ENCODE results near the gene REC114. TPM values are rescaled to one million over a fixed set of nuclear protein-coding genes. Genes with fewer than 3 reads are reported as not detected.
"Not testable (repeated sequence)": the region's sequence is repeated elsewhere in the genome, so short reads cannot be mapped to it uniquely, and the experiment has no call there.

Gene REC114
- total RNA-seq, 1 experiment from 2014 or later = not detected

DNA sequence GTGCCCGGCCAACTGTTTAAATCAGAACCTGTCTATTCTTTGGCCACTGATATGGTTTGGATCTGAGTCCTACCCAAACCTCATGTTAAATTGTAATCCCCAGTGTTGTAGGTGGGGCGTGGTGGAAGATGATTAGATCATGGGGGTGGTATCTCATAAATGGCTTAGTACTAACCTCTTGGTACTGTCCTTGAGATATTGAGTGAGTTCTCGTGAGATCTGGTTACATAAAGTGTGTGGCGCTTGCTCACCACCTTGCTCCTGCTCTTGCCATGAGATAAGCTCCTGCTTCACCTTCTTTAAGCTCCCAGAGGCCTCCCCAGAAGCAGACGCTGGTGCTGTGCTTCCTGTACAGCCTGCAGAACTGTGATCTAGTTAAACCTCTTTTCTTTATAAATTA is 42.4 kb downstream of the REC114 start (continued):
- TF ChIP-seq CBX3 (IDR thresholded peaks at IDR 0.05; ENCODE audit: low read depth) (no peak), ZBTB33 (IDR thresholded peaks at IDR 0.05; ENCODE audit: extremely low read depth, insufficient replicate concordance, low read length) (no peak), FOSL1 (IDR thresholded peaks at IDR 0.05; ENCODE audit: low read depth) (no peak), SP1 (IDR thresholded peaks at IDR 0.05; ENCODE audit: low read depth) (no peak), EGR1 (IDR thresholded peaks at IDR 0.05; ENCODE audit: low read depth) (no peak), EZH2phosphoT487 (IDR thresholded peaks at IDR 0.05; ENCODE audit: borderline replicate concordance) (no peak), YY1 (IDR thresholded peaks at IDR 0.05; ENCODE audit: extremely low read depth, insufficient replicate concordance, low read depth, low read length) (no peak)
- TF ChIP-seq, protein P1, sequence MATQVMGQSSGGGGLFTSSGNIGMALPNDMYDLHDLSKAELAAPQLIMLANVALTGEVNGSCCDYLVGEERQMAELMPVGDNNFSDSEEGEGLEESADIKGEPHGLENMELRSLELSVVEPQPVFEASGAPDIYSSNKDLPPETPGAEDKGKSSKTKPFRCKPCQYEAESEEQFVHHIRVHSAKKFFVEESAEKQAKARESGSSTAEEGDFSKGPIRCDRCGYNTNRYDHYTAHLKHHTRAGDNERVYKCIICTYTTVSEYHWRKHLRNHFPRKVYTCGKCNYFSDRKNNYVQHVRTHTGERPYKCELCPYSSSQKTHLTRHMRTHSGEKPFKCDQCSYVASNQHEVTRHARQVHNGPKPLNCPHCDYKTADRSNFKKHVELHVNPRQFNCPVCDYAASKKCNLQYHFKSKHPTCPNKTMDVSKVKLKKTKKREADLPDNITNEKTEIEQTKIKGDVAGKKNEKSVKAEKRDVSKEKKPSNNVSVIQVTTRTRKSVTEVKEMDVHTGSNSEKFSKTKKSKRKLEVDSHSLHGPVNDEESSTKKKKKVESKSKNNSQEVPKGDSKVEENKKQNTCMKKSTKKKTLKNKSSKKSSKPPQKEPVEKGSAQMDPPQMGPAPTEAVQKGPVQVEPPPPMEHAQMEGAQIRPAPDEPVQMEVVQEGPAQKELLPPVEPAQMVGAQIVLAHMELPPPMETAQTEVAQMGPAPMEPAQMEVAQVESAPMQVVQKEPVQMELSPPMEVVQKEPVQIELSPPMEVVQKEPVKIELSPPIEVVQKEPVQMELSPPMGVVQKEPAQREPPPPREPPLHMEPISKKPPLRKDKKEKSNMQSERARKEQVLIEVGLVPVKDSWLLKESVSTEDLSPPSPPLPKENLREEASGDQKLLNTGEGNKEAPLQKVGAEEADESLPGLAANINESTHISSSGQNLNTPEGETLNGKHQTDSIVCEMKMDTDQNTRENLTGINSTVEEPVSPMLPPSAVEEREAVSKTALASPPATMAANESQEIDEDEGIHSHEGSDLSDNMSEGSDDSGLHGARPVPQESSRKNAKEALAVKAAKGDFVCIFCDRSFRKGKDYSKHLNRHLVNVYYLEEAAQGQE (IDR thresholded peaks at IDR 0.05; ENCODE audit: low read depth) = no peak

GRCh38 chr15:73485885-73486284 is 42.9 kb downstream of the REC114 start:
- intact Hi-C loops (cut with micrococcal nuclease); CTCF ChIA-PET; H3K79me2 ChIP-seq (ENCODE audit: insufficient read depth, low read length); POLR2A ChIA-PET; H3K4me1 ChIP-seq (ENCODE audit: control insufficient read depth in 1 of 2, insufficient read depth in 2 of 2, low read length in 2 of 2); H3K9me2 ChIP-seq (ENCODE audit: insufficient read depth); H3K27ac ChIP-seq (ENCODE audit: low read depth, low read length); ATAC-seq; H4K20me1 ChIP-seq (ENCODE audit: insufficient read depth); H3K9me3 ChIP-seq (ENCODE audit: control insufficient read depth in 1 of 2, insufficient read depth in 1 of 2, low read depth in 1 of 2, low read length in 2 of 2); H3K4me2 ChIP-seq (ENCODE audit: low read length); H2AFZ ChIP-seq (ENCODE audit: low read depth, low read length, poor library complexity, severe bottlenecking); DNase-seq (ENCODE audit: low read depth, low spot score); H3K4me3 ChIP-seq (replicated peaks in 1 of 2; ENCODE audit: low read depth in 1 of 2, low read length in 2 of 2); RAD21 ChIA-PET (ENCODE audit: low non-redundant PET in 1 of 2, low total read pairs in 2 of 2, uncharacterized antibody in 2 of 2, unreplicated experiment in 2 of 2); H3K9ac ChIP-seq (ENCODE audit: low read length); H3K36me3 ChIP-seq (ENCODE audit: control insufficient read depth in 1 of 2, insufficient read depth in 2 of 2, low read length in 2 of 2); BruUV-seq (replicated peaks); H3K27me3 ChIP-seq (ENCODE audit: insufficient read depth, low read length): not testable (repeated sequence)
